ENCODE results near the gene SLC47A1. TPM values are rescaled to one million over a fixed set of nuclear protein-coding genes. Genes with fewer than 3 reads are reported as not detected.

The SLC47A1 gene
- total RNA-seq, 2 experiments from 2014 or later, result 0.83 to 1.3 TPM

DNA sequence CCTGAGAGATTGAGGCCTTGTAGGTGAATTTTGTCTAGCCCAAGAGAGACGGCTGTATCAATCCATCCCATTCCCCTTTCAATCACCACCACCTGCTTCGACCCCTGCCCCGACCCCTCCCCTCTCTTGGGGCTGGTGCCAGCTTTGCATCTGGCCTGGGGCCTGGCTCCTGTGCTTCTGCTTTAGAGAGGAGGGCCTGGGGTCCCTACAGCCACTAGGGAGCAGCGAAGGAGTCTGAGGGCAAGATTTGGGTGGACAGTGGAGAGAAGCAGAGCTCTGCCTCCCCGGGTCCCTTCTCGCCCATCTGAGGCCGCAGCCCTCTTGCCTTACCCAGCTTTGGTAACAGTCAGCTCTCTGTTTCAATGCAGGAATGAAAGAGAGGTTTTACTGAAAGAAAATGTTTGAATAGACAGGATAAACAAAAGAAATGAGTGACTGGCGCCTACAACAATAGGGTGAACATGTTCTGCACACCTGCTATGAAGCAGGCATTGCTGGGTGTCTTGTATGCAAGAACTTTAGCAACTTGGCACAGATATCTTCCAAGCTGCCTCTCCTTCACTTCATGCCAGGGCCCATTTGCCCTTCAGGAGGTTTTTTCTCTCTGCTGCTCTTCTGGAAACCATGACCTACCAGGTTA lies 57.4 kb downstream of the SLC47A1 start:
- intact Hi-C loops (cut with micrococcal nuclease), result no loop called here
- no peaks in the 10 kb centered on the region for H3K9me3 Mint-ChIP-seq
- POLR2A ChIA-PET, result no interaction called here
- no peak overlapping the region for H3K27ac Mint-ChIP-seq
- no peak overlapping the region for H3K4me3 Mint-ChIP-seq
- CTCF ChIA-PET, result no interaction called here
- no peaks in the 10 kb centered on the region for H3K4me1 Mint-ChIP-seq (ENCODE audit: low read depth)
- no peak for DNase-seq
- H3K36me3 Mint-ChIP-seq, result no peaks in the 10 kb centered on the region
- H3K27me3 Mint-ChIP-seq, result no peaks in the 10 kb centered on the region

DNA sequence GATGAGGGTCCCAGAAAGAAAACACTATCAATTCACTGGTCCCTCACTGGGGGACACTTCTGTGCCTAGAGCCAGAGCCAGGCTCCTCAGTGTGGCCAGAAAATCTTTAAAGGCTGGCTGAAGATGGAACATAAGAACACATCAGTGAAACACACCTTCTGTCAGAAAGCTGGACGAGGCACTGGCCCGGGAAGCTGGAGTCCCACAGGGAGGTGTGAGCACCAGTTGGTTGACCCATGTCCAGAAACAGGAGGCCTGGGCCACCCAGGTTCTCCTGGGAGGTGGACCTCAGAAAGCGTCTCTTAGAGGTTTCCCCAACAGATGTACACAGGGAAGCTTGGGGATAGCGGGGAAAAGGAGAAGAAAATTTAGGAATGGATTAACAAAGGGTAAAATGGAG lies 58.7 kb downstream of the SLC47A1 start:
- H3K9me3 Mint-ChIP-seq, result no peaks in the 10 kb centered on the region
- ChIA-PET POLR2A (no interaction called here), CTCF (no interaction called here)
- no peaks in the 10 kb centered on the region for H3K27me3 Mint-ChIP-seq
- no peak overlapping the region for H3K27ac Mint-ChIP-seq
- H3K4me1 Mint-ChIP-seq (ENCODE audit: low read depth), result no peaks in the 10 kb centered on the region
- no peaks in the 10 kb centered on the region for H3K36me3 Mint-ChIP-seq
- no peak overlapping the region for H3K4me3 Mint-ChIP-seq
- intact Hi-C loops (cut with micrococcal nuclease), result no loop called here
- no peak for DNase-seq

DNA sequence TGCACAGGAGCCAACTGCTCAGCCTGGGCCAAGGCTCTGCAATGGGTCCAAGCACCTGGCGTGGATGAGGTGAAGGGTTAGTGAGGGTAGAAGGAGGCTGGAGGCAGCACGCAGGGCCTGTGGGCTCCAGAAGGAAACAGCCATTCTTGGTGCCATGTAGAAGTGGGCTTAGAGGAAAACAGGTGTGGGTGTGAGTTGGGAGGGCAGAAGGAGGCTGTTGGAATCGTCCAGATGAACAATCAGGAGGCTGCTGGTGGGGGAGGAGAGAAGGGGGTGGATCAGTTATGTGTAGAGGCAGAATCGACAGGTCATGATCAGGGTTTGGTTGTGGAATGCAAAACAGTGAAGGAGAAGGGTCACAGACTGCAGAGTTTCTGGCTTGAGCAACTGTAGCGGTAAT lies 63.2 kb downstream of the SLC47A1 start:
- Mint-ChIP-seq H3K4me3 (no peak overlapping the region), H3K9me3 (no peaks in the 10 kb centered on the region), H3K4me1 (ENCODE audit: low read depth) (no peaks in the 10 kb centered on the region), H3K36me3 (no peaks in the 10 kb centered on the region), H3K27me3 (no peaks in the 10 kb centered on the region), H3K27ac (no peak overlapping the region)
- ChIA-PET CTCF (no interaction called here), POLR2A (no interaction called here)
- intact Hi-C loops (cut with micrococcal nuclease), result no loop called here
- DNase-seq, result no peak

DNA sequence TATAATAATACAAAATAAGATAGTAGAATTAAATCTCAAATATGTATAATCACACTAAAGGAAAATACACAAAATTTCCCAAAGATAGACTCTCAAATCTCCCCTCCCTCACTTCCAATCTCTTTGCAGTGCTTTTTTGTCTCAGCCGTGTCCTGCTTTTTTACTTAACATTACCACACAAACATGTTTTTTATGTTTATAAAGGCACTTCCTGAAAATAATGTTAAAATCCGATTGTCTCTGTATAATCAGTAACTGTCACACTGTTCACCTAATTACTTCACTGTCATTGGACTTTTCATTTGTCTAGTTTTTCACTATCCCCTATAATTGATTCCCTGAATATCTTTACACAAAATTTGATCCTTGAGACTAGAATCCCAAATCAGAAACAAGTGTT lies 76.7 kb downstream of the SLC47A1 start:
- DNase-seq, result no peak
- intact Hi-C loops (cut with micrococcal nuclease), result no loop called here
- ChIA-PET POLR2A (no interaction called here), CTCF (no interaction called here)
- no peaks in the 10 kb centered on the region for H3K36me3 Mint-ChIP-seq
- H3K27ac Mint-ChIP-seq, result no peak overlapping the region
- H3K9me3 Mint-ChIP-seq, result no peaks in the 10 kb centered on the region
- H3K4me3 Mint-ChIP-seq, result no peak overlapping the region
- no peaks in the 10 kb centered on the region for H3K27me3 Mint-ChIP-seq
- H3K4me1 Mint-ChIP-seq (ENCODE audit: low read depth), result peaks cover 4% of the 10 kb centered on the region

DNA sequence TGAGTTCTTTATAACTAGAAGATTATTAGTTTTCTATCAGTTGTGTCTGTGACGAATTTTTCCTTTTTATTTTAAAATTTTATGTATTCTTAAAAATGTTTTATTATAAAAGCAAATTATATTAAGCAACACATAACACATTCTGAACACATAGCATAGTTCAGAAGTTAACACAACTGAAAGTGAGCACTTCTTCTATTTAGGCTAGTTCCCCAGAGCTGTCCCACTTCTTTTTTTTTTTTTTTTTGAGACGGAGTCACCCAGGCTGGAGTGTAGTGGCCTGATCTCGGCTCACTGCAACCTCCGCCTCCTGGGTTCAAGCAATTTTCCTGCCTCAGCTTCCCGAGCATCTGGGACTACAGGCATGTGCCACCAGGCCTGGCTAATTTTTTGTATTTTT lies 77.2 kb downstream of the SLC47A1 start:
- H3K4me3 Mint-ChIP-seq, result no peak overlapping the region
- peaks cover 4% of the 10 kb centered on the region for H3K4me1 Mint-ChIP-seq (ENCODE audit: low read depth)
- H3K27ac Mint-ChIP-seq, result no peak overlapping the region
- CTCF ChIA-PET, result interaction anchor here (1.2 kb wide), 1 partner anchor 152 kb away, joined by 4 read pairs; no protein-coding TSS in a partner anchor
- H3K9me3 Mint-ChIP-seq, result no peaks in the 10 kb centered on the region
- POLR2A ChIA-PET, result no interaction called here
- H3K27me3 Mint-ChIP-seq, result no peaks in the 10 kb centered on the region
- DNase-seq, result no peak
- H3K36me3 Mint-ChIP-seq, result no peaks in the 10 kb centered on the region
- intact Hi-C loops (cut with micrococcal nuclease), result no loop called here

DNA sequence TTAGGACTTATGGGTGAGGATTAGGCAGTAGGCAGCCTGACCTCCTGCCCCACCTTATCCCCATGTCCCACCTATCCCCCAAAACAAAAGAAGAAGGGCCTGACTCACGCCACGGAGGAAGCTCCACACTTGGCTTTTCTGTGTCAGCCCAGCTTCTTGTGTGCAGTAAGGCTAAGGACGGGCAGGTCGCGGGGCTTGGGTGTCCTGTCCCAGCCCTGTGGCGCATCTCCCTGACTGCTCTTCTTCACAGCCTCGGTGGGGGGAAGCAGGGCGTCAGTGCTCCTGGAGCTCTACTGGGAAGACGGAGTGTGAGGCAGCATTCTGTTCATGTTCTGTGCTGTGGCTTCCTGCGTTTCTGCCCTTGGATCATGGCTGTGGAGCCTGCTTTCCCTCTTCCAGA lies 80.3 kb downstream of the SLC47A1 start:
- Mint-ChIP-seq H3K4me3 (no peak overlapping the region), H3K27ac (no peak overlapping the region), H3K27me3 (no peaks in the 10 kb centered on the region), H3K36me3 (peaks cover 8% of the 10 kb centered on the region), H3K9me3 (peaks cover 20% of the 10 kb centered on the region), H3K4me1 (ENCODE audit: low read depth) (peaks cover 4% of the 10 kb centered on the region)
- ChIA-PET POLR2A (no interaction called here), CTCF (interaction anchor here (2.4 kb wide), 1 partner anchor 150 kb away, joined by 11 read pairs; no protein-coding TSS in a partner anchor)
- intact Hi-C loops (cut with micrococcal nuclease), result no loop called here
- DNase-seq, result no peak

DNA sequence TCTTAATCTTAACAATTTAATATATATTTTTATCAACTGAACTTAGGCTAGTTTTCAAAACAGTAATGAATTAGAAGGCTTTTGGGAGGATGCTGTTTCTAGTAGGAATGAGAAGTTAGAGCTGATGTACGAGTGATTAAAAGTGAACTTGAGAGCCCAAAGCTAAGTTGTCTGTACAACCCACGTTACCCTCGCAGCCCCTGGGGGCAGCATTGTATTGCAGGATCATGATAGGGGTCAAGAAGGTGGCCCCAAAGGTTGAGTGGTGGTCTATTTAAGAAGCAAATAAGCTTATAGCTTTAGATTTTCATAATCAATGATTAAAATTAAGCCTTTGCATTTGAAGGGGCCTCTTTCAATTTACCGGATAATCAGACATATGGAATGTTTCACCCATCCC lies 81.2 kb downstream of the SLC47A1 start:
- Mint-ChIP-seq H3K36me3 (peaks cover 17% of the 10 kb centered on the region), H3K9me3 (peaks cover 29% of the 10 kb centered on the region), H3K4me1 (ENCODE audit: low read depth) (peaks cover 4% of the 10 kb centered on the region), H3K4me3 (no peak overlapping the region), H3K27ac (no peak overlapping the region), H3K27me3 (no peaks in the 10 kb centered on the region)
- ChIA-PET CTCF (interaction anchor here (0.6 to 2.4 kb wide), 2 partner anchors 21 to 149 kb away, joined by 3 to 11 read pairs; no protein-coding TSS in a partner anchor), POLR2A (no interaction called here)
- intact Hi-C loops (cut with micrococcal nuclease), result no loop called here
- no peak for DNase-seq

DNA sequence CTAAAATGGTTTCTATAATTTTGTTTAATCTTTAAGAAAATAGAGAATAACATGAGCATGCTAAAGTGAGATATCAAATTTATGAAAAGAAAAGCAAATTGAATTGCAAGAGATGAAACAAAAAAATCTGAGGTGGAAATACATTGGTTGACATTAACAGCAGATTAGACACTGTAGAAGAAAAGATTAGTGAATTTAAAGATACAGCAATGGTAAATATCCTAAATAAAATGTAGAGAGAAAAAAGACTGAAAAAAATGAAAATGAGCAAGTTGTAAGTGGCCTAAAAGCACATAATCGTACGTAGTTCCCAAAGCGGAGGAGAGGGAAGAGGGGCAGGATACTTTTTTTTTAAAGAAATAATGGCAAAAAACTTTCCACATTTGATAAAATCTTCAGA lies 84.4 kb downstream of the SLC47A1 start:
- no peak for DNase-seq
- peaks cover 21% of the 10 kb centered on the region for H3K36me3 Mint-ChIP-seq
- no peak overlapping the region for H3K27ac Mint-ChIP-seq
- peaks cover 41% of the 10 kb centered on the region for H3K9me3 Mint-ChIP-seq
- no peaks in the 10 kb centered on the region for H3K27me3 Mint-ChIP-seq
- ChIA-PET POLR2A (no interaction called here), CTCF (no interaction called here)
- intact Hi-C loops (cut with micrococcal nuclease), result no loop called here
- H3K4me1 Mint-ChIP-seq (ENCODE audit: low read depth), result peaks cover 4% of the 10 kb centered on the region
- H3K4me3 Mint-ChIP-seq, result no peak overlapping the region

DNA sequence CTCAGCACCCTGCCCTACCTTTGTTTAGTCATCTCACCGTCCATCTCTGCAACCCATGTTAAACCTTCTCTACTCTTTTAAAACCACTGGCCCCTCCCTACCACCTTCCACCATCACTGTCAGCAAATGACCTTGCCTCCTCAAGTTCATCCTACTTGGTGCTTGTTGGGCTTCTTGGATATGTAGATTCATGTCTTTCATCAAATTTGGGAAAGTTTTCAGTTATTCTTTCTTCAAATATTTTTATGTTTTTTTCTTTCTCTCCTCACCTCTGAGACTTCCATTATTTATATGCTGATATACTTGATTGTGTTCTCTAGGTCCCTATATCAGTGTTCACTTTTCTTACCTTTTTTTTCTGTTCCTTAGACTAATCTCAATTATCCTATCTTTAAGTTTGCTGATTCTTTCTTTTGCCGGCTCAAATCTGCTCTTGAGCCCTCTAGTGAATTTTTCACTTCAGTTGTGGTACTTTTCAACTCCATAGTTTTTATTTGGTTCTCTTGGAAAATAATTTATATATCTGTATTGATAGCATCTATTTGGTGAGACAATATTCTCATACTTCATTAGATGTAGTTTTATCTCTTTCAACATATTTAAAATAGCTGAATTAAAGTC lies 86.2 kb downstream of the SLC47A1 start:
- H3K4me3 Mint-ChIP-seq, result no peak overlapping the region
- peaks cover 41% of the 10 kb centered on the region for H3K9me3 Mint-ChIP-seq
- POLR2A ChIA-PET, result no interaction called here
- peaks cover 2% of the 10 kb centered on the region for H3K27me3 Mint-ChIP-seq
- no peaks in the 10 kb centered on the region for H3K4me1 Mint-ChIP-seq (ENCODE audit: low read depth)
- H3K36me3 Mint-ChIP-seq, result peaks cover 21% of the 10 kb centered on the region
- CTCF ChIA-PET, result no interaction called here
- no peak for DNase-seq
- intact Hi-C loops (cut with micrococcal nuclease), result no loop called here
- H3K27ac Mint-ChIP-seq, result no peak overlapping the region

DNA sequence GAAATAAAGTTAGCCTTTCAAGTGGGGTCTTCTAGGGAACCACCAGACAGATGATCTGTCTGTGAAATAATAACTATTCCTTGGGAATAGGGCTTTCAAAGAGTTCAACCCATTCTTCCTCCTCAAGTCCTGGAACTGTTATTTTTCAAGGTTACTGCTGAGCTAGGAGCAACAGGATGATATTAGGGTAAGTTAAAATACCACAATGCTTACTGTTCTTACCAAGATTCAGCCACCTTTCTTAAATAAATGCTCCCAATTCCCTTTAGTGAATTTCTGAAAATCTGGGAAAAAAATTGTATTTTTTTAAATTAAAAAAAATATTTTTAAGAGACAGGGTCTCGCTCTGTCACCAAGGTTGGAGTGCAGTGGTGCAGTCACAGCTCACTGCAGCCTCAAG lies 88.0 kb downstream of the SLC47A1 start:
- CTCF ChIA-PET, result no interaction called here
- no peak for DNase-seq
- H3K9me3 Mint-ChIP-seq, result peaks cover 41% of the 10 kb centered on the region
- no peaks in the 10 kb centered on the region for H3K4me1 Mint-ChIP-seq (ENCODE audit: low read depth)
- H3K27ac Mint-ChIP-seq, result no peak overlapping the region
- intact Hi-C loops (cut with micrococcal nuclease), result no loop called here
- H3K27me3 Mint-ChIP-seq, result peaks cover 2% of the 10 kb centered on the region
- no peak overlapping the region for H3K4me3 Mint-ChIP-seq
- H3K36me3 Mint-ChIP-seq, result peaks cover 21% of the 10 kb centered on the region
- POLR2A ChIA-PET, result no interaction called here

DNA sequence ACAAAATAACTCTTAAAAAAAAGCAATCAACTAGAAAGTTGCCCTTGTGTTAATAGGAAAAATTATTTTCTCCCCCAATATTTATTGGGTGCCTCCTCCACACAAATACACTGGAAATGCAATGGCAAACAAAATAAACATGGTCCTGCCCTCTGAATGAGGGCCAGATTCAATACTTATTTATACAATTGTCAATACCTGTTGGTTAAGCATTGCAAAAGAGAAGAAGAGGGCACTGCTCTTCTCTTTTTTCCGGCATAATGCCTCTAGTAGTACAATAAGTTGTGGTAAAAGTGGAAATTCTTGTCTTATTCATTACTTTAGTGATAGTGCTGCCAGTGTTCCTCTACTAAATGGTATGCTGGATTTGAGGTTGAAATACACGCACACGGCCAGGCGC lies 92.4 kb downstream of the SLC47A1 start:
- POLR2A ChIA-PET, result no interaction called here
- Mint-ChIP-seq H3K4me3 (no peak overlapping the region), H3K9me3 (peaks cover 5% of the 10 kb centered on the region), H3K36me3 (peaks cover 3% of the 10 kb centered on the region), H3K27ac (no peak overlapping the region), H3K4me1 (ENCODE audit: low read depth) (no peaks in the 10 kb centered on the region), H3K27me3 (peaks cover 4% of the 10 kb centered on the region)
- DNase-seq, result no peak
- intact Hi-C loops (cut with micrococcal nuclease), result no loop called here
- CTCF ChIA-PET, result no interaction called here

All from activated CD4-positive, alpha-beta memory T cell treated with anti-CD3 and anti-CD28 coated beads for 36 hours (primary cell).